Ovary (tissue), 3 donors: ENCODE results near the gene PRC1.
"Not testable (repeated sequence)": the region's sequence is repeated elsewhere in the genome, so short reads cannot be mapped to it uniquely, and the experiment has no call there.

Source experiments
- CTCF ChIP-seq, 3 donors: fragments of 450-650 bp in 2 of 3; fragments of 200-600 bp in 1 of 3; IDR thresholded peaks; one replicate each; pipeline versions ENCODE4 v1.5.1 to v1.8.0; 2016 to 2022; ENCODE audit warnings: antibody characterized with exemption in 3 of 3, mild to moderate bottlenecking in 1 of 3
- EP300 ChIP-seq: sonication (generic); formaldehyde crosslinking; IDR thresholded peaks from one replicate; pipeline ENCODE4 v1.6.1; 2017; ENCODE audit warnings: antibody characterized with exemption
- donor health status: DM: no; HTN: no; CAD: no.

GRCh38 chr15:90928106-90928505, 66.2 kb downstream of the PRC1 start:
- TF ChIP-seq CTCF (IDR thresholded peaks at IDR 0.05); EP300: not testable (repeated sequence)
